Activated CD8-positive, alpha-beta memory T cell treated with anti-CD3 and anti-CD28 coated beads, Interleukin-2, amount 10 ng/mL, durations not matched to agents 7 days and 5 days (primary cell): ENCODE measurements around the gene OR4K2. TPM values are rescaled to one million over a fixed set of nuclear protein-coding genes. Genes with fewer than 3 reads are reported as not detected.

Experiments
- ATAC-seq: fragments of 150-1000 bp; cut with Tn5 transposase; one replicate; pipeline ENCODE4 v1.10.0; 2021; ENCODE audit warnings: moderate library complexity
- CTCF ChIA-PET: fragments of 350-600 bp; sonication (Branson Sonifier 250); formaldehyde crosslinking; loops from one replicate; lab custom pipeline; 2021; ENCODE audit warnings: antibody characterized with exemption; lab: Charles Lee
- DNase-seq: peaks from one replicate; pipeline ENCODE4 v3.0.0-alpha.2; 2020
- H3K27ac Mint-ChIP-seq: one replicate; pipeline ENCODE4 v1.8.0; 2021; ENCODE audit warnings: mild to moderate bottlenecking, mixed read lengths
- H3K27me3 Mint-ChIP-seq: one replicate; pipeline ENCODE4 v1.8.0; 2021; ENCODE audit warnings: mixed read lengths
- H3K36me3 Mint-ChIP-seq: one replicate; pipeline ENCODE4 v1.8.0; 2021; ENCODE audit warnings: mild to moderate bottlenecking, mixed read lengths
- H3K4me1 Mint-ChIP-seq: one replicate; pipeline ENCODE4 v1.8.0; 2021; ENCODE audit warnings: mixed read lengths
- H3K4me3 Mint-ChIP-seq: one replicate; pipeline ENCODE4 v1.8.0; 2021; ENCODE audit warnings: mild to moderate bottlenecking, moderate library complexity, mixed read lengths
- H3K9me3 Mint-ChIP-seq: one replicate; pipeline ENCODE4 v1.8.0; 2022; ENCODE audit warnings: low read depth, mixed read lengths
- total RNA-seq, 2 experiments: library from RNA; stranded (reverse); gene quantifications; one replicate each; pipeline ENCODE4 v1.2.3, GENCODE V29; 2021

The OR4K2 gene
- total RNA-seq, 2 experiments from 2014 or later: not detected

GRCh38 chr14:19917243-19917642, 42.3 kb downstream of the OR4K2 start:
- Mint-ChIP-seq H3K36me3 (no peaks in the 10 kb centered on the region), H3K4me1 (no peaks in the 10 kb centered on the region), H3K27ac (no peak overlapping the region), H3K9me3 (no peaks in the 10 kb centered on the region), H3K4me3 (no peak overlapping the region), H3K27me3 (no peaks in the 10 kb centered on the region)
- ATAC-seq (no peak), DNase-seq (no peak)
- CTCF ChIA-PET: no interaction called here

GRCh38 chr14:19917955-19918518, 43.1 kb downstream of the OR4K2 start:
- CTCF ChIA-PET: no interaction called here
- H3K27ac Mint-ChIP-seq: no peak overlapping the region
- no peaks in the 10 kb centered on the region for H3K36me3 Mint-ChIP-seq
- no peaks in the 10 kb centered on the region for H3K9me3 Mint-ChIP-seq
- no peak overlapping the region for H3K4me3 Mint-ChIP-seq
- H3K4me1 Mint-ChIP-seq: no peaks in the 10 kb centered on the region
- DNase-seq (no peak), ATAC-seq (no peak)
- no peaks in the 10 kb centered on the region for H3K27me3 Mint-ChIP-seq

- H3K4me1 Mint-ChIP-seq: no peaks in the 10 kb centered on the region
- ATAC-seq: no peak
- H3K9me3 Mint-ChIP-seq: no peaks in the 10 kb centered on the region
- no peak overlapping the region for H3K27ac Mint-ChIP-seq
- DNase-seq: no peak
- CTCF ChIA-PET: no interaction called here
- H3K27me3 Mint-ChIP-seq: no peaks in the 10 kb centered on the region
- no peaks in the 10 kb centered on the region for H3K36me3 Mint-ChIP-seq
- no peak overlapping the region for H3K4me3 Mint-ChIP-seq
Measured at GRCh38 chr14:19918553-19919264, 43.8 kb downstream of the OR4K2 start.

- no peak for ATAC-seq
- Mint-ChIP-seq H3K9me3 (no peaks in the 10 kb centered on the region), H3K27me3 (no peaks in the 10 kb centered on the region), H3K27ac (no peak within 1 kb of the TSS), H3K4me3 (no peak within 1 kb of the TSS), H3K36me3 (no peaks in the 10 kb centered on the region), H3K4me1 (no peaks in the 10 kb centered on the region)
- no peak for DNase-seq
- CTCF ChIA-PET: no interaction called here
Measured at GRCh38 chr14:19920021-19920657, 45.2 kb downstream of the OR4K2 start, which contains the start of gene OR4K5. OR4K5 (plus strand) TSS chr14:19920607; CDS start chr14:19920607, 0 bp downstream.

GRCh38 chr14:19930617-19931016, 55.7 kb downstream of the OR4K2 start, which contains the start of gene OR4K1:
OR4K1 (plus strand) TSS chr14:19930917; CDS start chr14:19935667, 4,750 bp downstream.
- Mint-ChIP-seq H3K27ac (no peak within 1 kb of the TSS), H3K36me3 (no peaks in the 10 kb centered on the region), H3K4me3 (no peak within 1 kb of the TSS), H3K27me3 (no peaks in the 10 kb centered on the region), H3K9me3 (no peaks in the 10 kb centered on the region), H3K4me1 (no peaks in the 10 kb centered on the region)
- DNase-seq (no peak), ATAC-seq (no peak)
- CTCF ChIA-PET: no interaction called here

Other genes starting within 250 kb of the OR4K2 start
- not detected for gene OR11H2, start 161.3 kb upstream of the OR4K2 start, total RNA-seq
- gene OR4Q3, start 131.6 kb upstream of the OR4K2 start, total RNA-seq: not detected
- gene OR4M1, start 101.6 kb upstream of the OR4K2 start, total RNA-seq: not detected
- gene OR4N2, start 71.4 kb upstream of the OR4K2 start, total RNA-seq: not detected
- not detected for gene OR4K5, start 45.5 kb downstream of the OR4K2 start, total RNA-seq
- not detected for gene OR4K1, start 55.8 kb downstream of the OR4K2 start, total RNA-seq
- not detected for gene OR4K15, start 100.4 kb downstream of the OR4K2 start, total RNA-seq
- not detected for gene OR4Q2, start 127.0 kb downstream of the OR4K2 start, total RNA-seq
- not detected for gene OR4K14, start 144.2 kb downstream of the OR4K2 start, total RNA-seq
- gene OR4K13, start 160.9 kb downstream of the OR4K2 start, total RNA-seq: not detected
- not detected for gene OR4L1, start 184.9 kb downstream of the OR4K2 start, total RNA-seq
- gene OR4K17, start 235.6 kb downstream of the OR4K2 start, total RNA-seq: not detected